Endodermal cell (in vitro differentiated cells): Measurements from ENCODE around the gene LARP1B. TPM values are rescaled to one million over a fixed set of nuclear protein-coding genes. Genes with fewer than 3 reads are reported as not detected.
"Not testable (repeated sequence)": the region's sequence is repeated elsewhere in the genome, so short reads cannot be mapped to it uniquely, and the experiment has no call there.

Experiments
- DNase-seq: peaks from one replicate; pipeline ENCODE4 v3.0.0-alpha.2; 2017
- H3K27ac ChIP-seq: 2 replicates; pipeline ENCODE4 v1.5.1; 2013; ENCODE audit warnings: mild to moderate bottlenecking, low read depth, low read length, moderate library complexity
- H3K27me3 ChIP-seq: 2 replicates; pipeline ENCODE4 v1.6.1; 2013; ENCODE audit warnings: mild to moderate bottlenecking, low read length, moderate library complexity; ENCODE audit not compliant: insufficient read depth, control insufficient read depth, poor library complexity, severe bottlenecking
- H3K36me3 ChIP-seq: 2 replicates; pipeline ENCODE4 v1.7.0; 2013; ENCODE audit warnings: mild to moderate bottlenecking, low read length, moderate library complexity; ENCODE audit not compliant: control insufficient read depth, insufficient read depth
- H3K4me1 ChIP-seq: one replicate; pipeline ENCODE4 v1.7.0; 2013; ENCODE audit warnings: low read length; ENCODE audit not compliant: control insufficient read depth, insufficient read depth
- H3K4me3 ChIP-seq: 2 replicates; pipeline ENCODE4 v1.5.1; 2013; ENCODE audit warnings: mild to moderate bottlenecking, low read length, moderate library complexity
- H3K9ac ChIP-seq: 2 replicates; pipeline ENCODE4 v1.6.1; 2013; ENCODE audit warnings: mild to moderate bottlenecking, low read length, moderate library complexity; ENCODE audit not compliant: poor library complexity, severe bottlenecking; ENCODE audit errors: extremely low read depth
- H3K9me3 ChIP-seq: 2 replicates; pipeline ENCODE4 v1.6.1; 2013; ENCODE audit warnings: mild to moderate bottlenecking, low read length, moderate library complexity; ENCODE audit not compliant: control insufficient read depth
- H3K27ac Mint-ChIP-seq: 2 replicates; pipeline ENCODE4 v1.8.0; 2020; ENCODE audit warnings: mixed read lengths
- H3K27me3 Mint-ChIP-seq: 2 replicates; pipeline ENCODE4 v1.8.0; 2021; ENCODE audit warnings: mild to moderate bottlenecking, mixed read lengths; ENCODE audit not compliant: insufficient read depth
- H3K36me3 Mint-ChIP-seq: 2 replicates; pipeline ENCODE4 v1.8.0; 2020; ENCODE audit warnings: low read depth, mixed read lengths
- H3K4me1 Mint-ChIP-seq: 2 replicates; pipeline ENCODE4 v1.8.0; 2020; ENCODE audit warnings: mixed read lengths
- H3K4me3 Mint-ChIP-seq: 2 replicates; pipeline ENCODE4 v1.8.0; 2020; ENCODE audit warnings: mild to moderate bottlenecking, moderate library complexity, mixed read lengths
- H3K9me3 Mint-ChIP-seq: 2 replicates; pipeline ENCODE4 v1.8.0; 2020; ENCODE audit warnings: mild to moderate bottlenecking, mixed read lengths
- WGBS, 2 experiments: methylation state at CpG; one replicate each; pipeline versions ENCODE4 v1.1.5 to v1.1.7; 2013; ENCODE audit warnings: missing lambda C conversion rate in 2 of 2, mixed read lengths in 1 of 2; ENCODE audit not compliant: insufficient coverage in 1 of 2, insufficient read length in 1 of 2; 5-methylcytosine and 5-hydroxymethylcytosine counted together
- total RNA-seq, 2 donors: library from RNA; stranded (reverse); fragmentation: NEBNext Ultra II Directional in 1 of 2; extraction: Animal tissue kit (Norgen Biotek cat#: 25700) in 1 of 2; gene quantifications; 2 replicates in 1 of 2; 3 replicates in 1 of 2; pipeline ENCODE4 v1.2.1, GENCODE V29; 2021
- TF ChIP-seq, protein P1 (sequence below): fragments of 200-600 bp; sonication (generic); conservative IDR thresholded peaks from 2 replicates; pipeline ENCODE4 v1.5.0; 2021; ENCODE audit warnings: antibody characterized with exemption, mild to moderate bottlenecking

LARP1B gene
- total RNA-seq, 2 donors from 2014 or later = 27.0 to 32.6 TPM

GRCh38 chr4:128256539-128256938 lies 195.4 kb downstream of the LARP1B start:
- H3K4me3 ChIP-seq = no peak overlapping the region
- TF ChIP-seq, protein P1, sequence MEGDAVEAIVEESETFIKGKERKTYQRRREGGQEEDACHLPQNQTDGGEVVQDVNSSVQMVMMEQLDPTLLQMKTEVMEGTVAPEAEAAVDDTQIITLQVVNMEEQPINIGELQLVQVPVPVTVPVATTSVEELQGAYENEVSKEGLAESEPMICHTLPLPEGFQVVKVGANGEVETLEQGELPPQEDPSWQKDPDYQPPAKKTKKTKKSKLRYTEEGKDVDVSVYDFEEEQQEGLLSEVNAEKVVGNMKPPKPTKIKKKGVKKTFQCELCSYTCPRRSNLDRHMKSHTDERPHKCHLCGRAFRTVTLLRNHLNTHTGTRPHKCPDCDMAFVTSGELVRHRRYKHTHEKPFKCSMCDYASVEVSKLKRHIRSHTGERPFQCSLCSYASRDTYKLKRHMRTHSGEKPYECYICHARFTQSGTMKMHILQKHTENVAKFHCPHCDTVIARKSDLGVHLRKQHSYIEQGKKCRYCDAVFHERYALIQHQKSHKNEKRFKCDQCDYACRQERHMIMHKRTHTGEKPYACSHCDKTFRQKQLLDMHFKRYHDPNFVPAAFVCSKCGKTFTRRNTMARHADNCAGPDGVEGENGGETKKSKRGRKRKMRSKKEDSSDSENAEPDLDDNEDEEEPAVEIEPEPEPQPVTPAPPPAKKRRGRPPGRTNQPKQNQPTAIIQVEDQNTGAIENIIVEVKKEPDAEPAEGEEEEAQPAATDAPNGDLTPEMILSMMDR = no peak
- no peak overlapping the region for H3K4me3 Mint-ChIP-seq

GRCh38 chr4:128258166-128258565 lies 197.1 kb downstream of the LARP1B start:
- H3K4me3 ChIP-seq = peak overlapping the region; percentile 24
- not testable (repeated sequence) for H3K27ac Mint-ChIP-seq
- 85 to 95% methylated on average over 2 to 4 of the region's 4 CpGs for WGBS, 2 experiments

More at GRCh38 chr4:128256539-128256938, 195.4 kb downstream of the LARP1B start:
- Histone ChIP-seq H3K9me3 (peaks cover 24% of the 10 kb centered on the region), H3K36me3 (no peaks in the 10 kb centered on the region), H3K4me1 (no peaks in the 10 kb centered on the region), H3K9ac (no peak overlapping the region), H3K27ac (no peak overlapping the region), H3K27me3 (no peaks in the 10 kb centered on the region)
- H3K36me3 Mint-ChIP-seq = no peaks in the 10 kb centered on the region
- H3K27me3 Mint-ChIP-seq = no peaks in the 10 kb centered on the region
- 80 to 81% methylated on average over 1 of the region's 1 CpG for WGBS, 2 experiments
- H3K4me1 Mint-ChIP-seq = peaks cover 4% of the 10 kb centered on the region
- H3K9me3 Mint-ChIP-seq = peaks cover 41% of the 10 kb centered on the region
- H3K27ac Mint-ChIP-seq = no peak overlapping the region
- DNase-seq = no peak

DNA sequence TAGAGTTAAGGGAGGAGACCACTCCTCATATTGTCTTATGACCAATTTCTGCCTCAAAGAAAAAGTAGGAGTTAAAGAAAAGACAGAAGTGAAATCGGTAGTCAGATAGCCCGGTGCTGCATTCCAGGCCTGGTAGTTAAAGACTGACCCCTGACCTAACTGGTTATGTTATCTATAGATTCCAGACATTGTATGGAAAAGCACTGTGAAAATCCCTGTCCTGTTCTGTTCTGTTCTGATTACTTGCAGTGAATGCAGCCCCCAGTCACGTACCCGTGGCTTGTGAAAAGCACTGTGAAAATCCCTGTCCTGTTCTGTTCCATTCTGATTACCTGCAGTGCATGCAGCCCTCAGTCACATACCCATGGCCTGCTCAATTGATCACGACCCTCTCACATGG lies 198.8 kb downstream of the LARP1B start:
- DNase-seq, H3K27me3 ChIP-seq, H3K4me1 Mint-ChIP-seq, H3K27ac ChIP-seq, H3K36me3 Mint-ChIP-seq, H3K4me3 ChIP-seq, H3K27ac Mint-ChIP-seq, H3K4me1 ChIP-seq, H3K27me3 Mint-ChIP-seq, H3K9ac ChIP-seq, H3K36me3 ChIP-seq, H3K4me3 Mint-ChIP-seq: not testable (repeated sequence)
- H3K9me3 ChIP-seq = peaks cover 22% of the 10 kb centered on the region
- peaks cover 37% of the 10 kb centered on the region for H3K9me3 Mint-ChIP-seq
- WGBS, 2 experiments = 81 to 85% methylated on average over 4 to 5 of the region's 5 CpGs

More at GRCh38 chr4:128258166-128258565, 197.1 kb downstream of the LARP1B start:
- H3K9me3 ChIP-seq = peaks cover 15% of the 10 kb centered on the region
- H3K4me3 Mint-ChIP-seq, H3K4me1 Mint-ChIP-seq, DNase-seq, H3K36me3 Mint-ChIP-seq, H3K4me1 ChIP-seq, H3K27me3 ChIP-seq, H3K27me3 Mint-ChIP-seq, H3K9ac ChIP-seq, H3K27ac ChIP-seq, H3K36me3 ChIP-seq: not testable (repeated sequence)
- H3K9me3 Mint-ChIP-seq = peaks cover 33% of the 10 kb centered on the region

Other genes with a start within 250 kb of the LARP1B start
- gene PLK4, start 180.4 kb upstream of the LARP1B start, total RNA-seq = 10 to 100 TPM; 28.7 to 31.3 TPM
- gene MFSD8, start 96.1 kb upstream of the LARP1B start, total RNA-seq = 10 to 100 TPM; 23.8 to 25.2 TPM
- gene ABHD18, start 95.9 kb upstream of the LARP1B start, total RNA-seq = 10 to 100 TPM; 17.1 to 18.5 TPM
- gene PGRMC2, start 226.5 kb downstream of the LARP1B start, total RNA-seq = 10 to 100 TPM; 57.0 to 68.5 TPM